Caki2 (cell line): ENCODE data around the gene EYA4. TPM values are rescaled to one million over a fixed set of nuclear protein-coding genes. Genes with fewer than 3 reads are reported as not detected.

Experiments
- DNase-seq: peaks from one replicate; pipeline ENCODE4 v3.0.0-alpha.2; 2015; ENCODE audit warnings: low read depth
- in situ Hi-C: cut with HindIII; loops from 2 replicates; pipeline ENCODE4 v1.10.0; 2016; ENCODE audit warnings: low sequenced_read_pairs, low pct_unique_long_range_greater_than_20kb, mixed read lengths
- total RNA-seq: library from RNA; depleted of rRNA; stranded (reverse); fragments of >200 nt; shearing (Covaris generic); gene quantifications from 2 replicates; pipeline ENCODE4 v1.2.3, GENCODE V29; 2014; ENCODE audit warnings: low replicate concordance

Gene EYA4
- total RNA-seq, 1 experiment from 2014 or later, result 0.17 TPM

DNA sequence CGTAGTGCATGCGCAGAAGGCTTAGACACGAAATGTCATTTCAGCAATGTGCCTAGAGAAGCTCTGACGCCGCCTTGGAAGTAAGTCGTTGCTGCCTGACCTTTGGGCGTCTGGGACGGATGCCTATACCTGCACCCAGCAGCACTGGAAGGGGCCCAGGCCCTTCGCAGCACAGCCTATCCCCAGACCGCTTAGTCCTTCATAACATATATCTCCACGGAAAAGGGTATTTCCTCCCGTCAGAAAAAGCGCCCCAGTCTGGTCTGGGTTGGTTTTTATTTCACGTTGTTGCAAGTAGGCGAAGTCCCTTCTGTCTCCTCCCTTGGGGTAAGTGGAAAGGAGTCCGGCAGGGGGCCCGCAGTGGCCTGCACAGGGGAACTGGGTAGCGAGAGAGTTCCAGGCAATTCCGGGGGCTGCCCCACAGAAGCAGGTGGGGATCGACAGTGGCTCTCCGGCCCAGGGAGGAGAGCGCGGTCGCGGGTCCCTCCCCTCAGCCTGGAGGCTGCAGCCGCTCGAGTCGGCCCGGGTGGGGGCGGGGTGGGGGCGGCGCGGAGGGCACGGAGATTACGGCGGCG is 559 bp upstream of the EYA4 start:
- in situ Hi-C loops, result no loop called here
- DNase-seq, result no peak

DNA sequence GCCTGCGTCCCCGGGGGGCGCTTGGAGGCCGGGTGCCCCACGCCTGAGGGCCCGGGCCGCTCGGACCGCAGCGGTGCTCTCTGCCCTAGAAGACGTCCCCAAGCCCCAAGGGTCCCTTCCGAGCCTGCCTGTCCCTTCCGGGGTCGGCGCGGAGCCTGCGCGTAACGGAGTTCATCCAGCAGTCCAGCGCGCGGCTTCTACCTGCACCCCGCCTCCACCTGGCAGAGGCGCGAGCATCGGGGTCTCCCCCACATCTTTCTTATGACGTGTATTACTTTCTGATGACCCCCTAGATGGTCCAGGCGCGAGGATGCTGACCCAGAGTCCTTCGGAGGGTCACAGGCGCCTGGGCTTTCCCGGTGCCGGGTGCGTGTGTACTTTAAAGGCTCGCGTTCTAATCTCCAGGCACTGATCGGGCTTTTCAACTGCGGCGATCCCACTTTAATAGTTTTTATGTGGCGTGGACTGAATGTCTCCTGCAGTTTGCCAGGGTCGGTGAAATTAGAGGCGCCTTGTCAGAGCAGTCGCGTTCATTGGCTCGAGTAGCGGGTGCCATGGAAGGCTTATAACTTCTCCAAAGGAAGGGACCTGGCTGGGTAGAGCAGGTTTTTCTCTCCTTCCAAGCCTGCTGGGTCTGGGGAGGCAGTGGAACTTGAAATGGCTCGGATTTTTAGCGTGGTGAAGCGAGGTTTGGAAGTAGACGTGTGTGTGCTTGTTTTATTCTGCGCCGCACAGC is 912 bp downstream of the EYA4 start:
- in situ Hi-C loops, result no loop called here
- peak; percentile 7 for DNase-seq

DNA sequence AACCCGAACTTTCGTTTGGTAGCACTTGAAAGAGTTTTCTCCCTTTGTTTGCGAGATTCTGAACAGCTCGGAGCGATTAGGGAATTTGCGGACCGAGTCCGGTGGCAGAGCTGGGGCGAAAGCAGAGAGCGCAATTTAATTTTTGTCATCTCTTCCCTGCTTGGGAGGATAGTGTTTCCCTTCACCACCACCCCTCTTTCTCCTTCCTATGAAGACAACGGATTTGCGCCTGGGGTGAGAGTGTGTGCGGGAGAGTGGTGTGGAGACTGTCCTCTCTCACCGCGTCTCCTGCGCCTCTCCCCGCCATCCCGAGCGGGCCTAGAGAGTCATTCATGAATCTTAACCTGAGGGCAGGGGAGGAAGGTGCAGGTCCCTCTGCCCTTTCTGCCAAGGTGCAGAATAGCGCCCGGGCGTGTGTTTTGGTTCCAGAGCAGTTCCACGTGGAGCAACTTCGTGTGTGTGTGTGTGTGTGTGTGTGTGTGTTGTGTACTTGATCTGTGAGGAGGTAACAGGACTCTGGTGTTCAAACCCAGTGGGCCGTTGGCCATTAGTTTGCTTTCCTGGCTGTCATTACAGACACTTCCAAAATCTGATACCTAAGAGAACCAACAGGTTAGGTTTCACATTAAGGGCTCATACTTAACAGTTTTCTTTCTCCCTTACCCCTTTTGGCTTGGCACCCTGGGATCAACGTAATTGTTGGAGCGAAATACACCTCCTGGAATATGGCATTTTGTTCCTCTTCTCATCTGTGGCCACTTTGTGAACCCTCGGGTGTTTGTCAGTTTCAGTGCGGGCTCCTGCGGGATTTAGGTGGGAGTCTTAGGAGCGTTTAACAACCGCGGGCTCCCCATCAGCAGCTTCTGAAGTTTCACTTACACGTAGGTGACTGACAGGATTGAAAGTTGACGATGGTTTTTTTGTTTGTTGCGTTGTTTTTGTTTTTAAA is 1.8 kb downstream of the EYA4 start:
- no peak for DNase-seq
- in situ Hi-C loops, result no loop called here

DNA sequence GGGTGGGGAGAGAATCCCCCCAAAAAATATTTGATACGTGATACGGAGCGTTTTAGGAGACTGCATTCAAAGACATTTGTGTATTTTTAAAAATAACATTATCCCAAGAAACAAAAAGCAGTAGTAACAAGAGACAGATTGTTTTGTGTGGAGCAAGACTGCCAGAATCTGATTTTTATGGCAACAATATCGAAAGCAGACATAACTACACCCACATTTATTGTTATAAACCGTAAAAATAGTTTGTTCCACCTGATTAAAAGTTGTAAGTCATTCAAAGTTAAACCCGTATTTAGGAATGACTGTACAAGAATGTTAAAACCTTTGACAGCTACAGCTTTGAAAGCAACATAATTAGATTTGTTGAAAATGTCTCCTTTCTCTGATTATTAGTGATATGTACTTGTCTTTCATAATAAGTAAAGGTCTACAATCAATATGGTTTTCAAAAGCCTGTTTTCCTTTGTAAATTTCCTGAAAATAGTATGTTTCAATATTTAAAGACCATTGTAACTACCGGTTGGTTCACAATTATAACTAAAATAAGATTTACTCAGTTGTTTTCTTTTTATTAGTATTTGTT is 2.7 kb downstream of the EYA4 start:
- DNase-seq, result no peak
- in situ Hi-C loops, result no loop called here

DNA sequence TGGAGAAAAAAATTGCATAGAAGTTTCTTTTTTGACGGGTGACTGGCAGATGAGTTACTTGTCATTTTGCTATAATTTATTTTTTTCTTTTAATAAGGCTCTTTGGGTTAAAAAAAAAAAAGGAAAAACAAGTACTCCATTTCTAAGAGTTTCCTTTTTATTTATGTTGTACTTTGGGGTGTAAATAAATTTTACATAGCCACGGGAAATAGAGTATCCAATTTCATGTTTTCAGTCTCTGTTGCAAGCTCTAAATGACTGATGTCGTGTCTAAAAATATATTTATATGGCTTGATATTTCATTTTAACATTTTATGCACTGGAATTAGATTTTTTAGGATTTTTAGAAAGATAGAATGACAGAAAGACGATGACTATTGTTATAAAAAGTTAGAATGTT is 3.4 kb downstream of the EYA4 start:
- in situ Hi-C loops, result no loop called here
- no peak for DNase-seq

DNA sequence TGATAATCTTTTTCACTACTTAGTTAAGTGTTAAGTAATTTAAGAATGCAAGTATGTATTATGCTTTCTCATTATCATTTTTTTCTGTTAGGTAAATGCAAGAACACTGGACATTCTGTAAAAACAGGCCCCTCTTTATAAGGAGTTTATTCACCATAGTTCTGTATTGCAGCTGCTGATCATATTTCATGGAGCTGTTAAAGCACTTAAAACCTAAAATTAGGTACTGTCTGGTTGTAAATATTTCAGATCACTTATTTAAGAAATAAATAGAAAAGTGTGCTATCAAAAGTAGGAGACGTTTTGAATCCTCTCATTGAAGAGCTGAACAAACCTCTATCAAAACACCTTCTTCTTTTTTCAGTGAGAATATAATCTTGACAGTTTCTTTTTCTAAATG is 3.9 kb downstream of the EYA4 start:
- DNase-seq, result no peak
- in situ Hi-C loops, result no loop called here

DNA sequence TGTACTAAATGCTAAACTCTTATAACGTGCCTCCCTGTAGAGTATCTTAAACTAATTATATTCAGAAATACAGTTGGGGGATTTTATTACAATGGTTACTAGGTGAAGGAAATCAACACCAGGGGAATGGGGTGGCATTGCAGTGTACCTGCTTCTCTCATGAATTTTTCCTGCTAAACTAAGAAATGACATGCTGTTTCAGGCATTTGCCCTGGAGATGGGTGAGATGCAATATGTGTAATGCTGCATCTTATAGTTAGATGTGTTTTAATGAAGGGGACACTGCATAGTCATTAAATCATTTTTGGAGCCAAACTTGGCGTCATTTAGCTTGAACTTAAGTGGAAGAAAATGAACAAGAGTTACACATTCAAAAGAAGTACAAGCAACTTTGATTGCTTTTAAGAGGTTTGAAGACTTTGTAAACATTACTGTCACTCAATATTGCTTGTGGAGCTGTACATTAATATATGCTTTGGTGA is 4.3 kb downstream of the EYA4 start:
- in situ Hi-C loops, result no loop called here

DNA sequence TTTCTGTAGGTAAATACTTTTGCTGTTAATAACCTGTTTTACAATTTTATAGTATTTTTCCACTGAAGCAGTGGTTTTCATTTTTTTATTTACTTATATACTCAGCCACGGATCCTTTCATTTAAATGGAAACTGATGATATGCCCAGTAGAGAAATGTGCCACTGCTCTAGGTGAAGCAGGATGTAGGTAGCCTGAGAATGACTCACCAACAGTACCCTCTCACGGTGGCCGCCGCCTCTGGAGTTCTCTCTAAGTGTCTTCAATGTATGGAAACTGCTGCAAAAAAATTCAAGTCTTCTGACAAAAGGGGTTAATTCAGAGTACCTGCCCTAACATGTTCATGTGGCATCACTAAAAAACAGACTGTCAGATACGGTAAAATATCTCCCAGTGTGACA is 6.4 kb downstream of the EYA4 start:
- in situ Hi-C loops, result no loop called here
- DNase-seq, result no peak

More for the DNA sequence above, 4.3 kb downstream of the EYA4 start:
- no peak for DNase-seq

DNA sequence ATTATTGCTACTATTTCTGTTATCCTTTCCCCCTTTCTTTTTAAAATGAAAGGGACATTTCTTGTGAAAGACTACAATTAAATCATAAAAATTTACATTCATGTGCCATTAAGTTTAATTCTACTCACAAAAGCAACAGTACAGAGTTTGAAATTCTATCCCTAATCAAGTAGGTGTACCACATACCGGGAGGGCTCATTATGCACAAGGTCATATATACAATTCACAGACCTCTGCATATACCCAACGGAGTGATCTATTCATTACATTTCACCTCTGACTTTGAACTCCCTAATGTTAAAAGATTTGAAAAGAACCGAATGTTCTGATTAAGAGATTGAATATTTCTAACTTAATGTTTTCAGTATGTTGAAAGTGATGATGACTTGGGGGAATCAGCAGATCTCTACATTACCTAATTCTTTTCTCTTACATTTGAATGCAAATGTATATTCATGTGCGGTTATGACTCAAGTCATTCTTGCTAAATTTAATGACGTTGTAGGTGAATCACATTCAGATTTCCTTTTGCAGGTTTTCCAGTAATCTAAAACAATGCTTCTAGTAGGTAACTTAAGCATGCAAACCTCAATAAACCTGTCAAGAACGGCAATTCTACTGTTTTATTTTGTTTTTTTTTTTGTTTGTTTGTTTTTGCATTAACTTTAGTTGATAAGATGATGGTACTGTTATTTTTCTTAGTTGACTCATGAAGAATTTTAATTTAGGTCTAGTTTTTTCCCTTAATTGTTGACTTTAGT is 7.3 kb downstream of the EYA4 start:
- in situ Hi-C loops, result no loop called here
- DNase-seq, result no peak

DNA sequence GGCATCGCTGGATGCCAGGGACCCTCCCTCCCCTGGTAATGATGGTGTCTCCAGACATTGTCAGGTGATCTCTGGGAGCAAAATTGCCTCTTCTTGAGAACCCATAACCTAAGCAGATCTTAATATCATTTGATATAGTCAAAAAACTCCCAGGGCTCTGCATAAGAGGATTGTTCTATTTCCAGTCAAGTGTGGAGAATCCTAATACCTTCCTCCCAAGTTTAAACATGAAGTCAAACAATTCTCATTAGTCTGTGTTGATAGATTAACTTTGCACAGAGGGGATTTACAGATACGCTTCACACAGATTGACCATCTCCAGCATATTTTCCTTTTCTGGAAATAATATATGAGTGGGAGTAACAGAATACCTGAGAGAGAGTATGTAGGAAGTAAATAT is 10.5 kb downstream of the EYA4 start:
- in situ Hi-C loops, result no loop called here
- no peak for DNase-seq

DNA sequence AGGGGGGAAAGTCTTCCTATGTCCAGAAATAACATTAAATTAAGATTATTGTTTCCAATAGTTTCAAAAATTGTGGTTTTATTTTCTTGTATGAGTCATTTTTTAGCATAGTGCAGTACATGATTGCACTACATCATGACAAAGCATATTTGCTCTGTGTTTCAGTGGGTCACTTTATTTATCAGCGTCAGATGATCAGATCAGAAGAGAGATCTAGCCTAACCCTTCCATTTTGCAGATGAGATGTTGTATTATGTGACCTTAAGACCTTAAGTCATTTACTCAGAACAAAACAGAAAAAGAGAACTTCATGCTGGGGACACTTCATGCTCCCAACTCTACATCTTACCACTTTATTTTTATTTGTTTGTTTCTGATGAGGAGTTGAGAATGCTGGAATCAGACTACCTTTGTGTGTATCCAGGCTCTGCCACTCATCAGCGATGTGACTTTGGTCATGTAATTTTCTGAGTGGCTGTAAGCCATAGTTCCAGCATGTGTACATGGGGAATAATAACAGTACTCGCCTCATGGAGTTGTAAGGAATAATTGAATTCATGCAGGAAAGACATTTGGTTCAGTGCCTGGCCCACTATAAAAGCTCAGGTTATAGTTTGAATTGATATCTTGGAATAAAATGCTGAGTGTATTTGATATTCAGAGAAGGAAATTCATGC is 13.5 kb downstream of the EYA4 start:
- in situ Hi-C loops, result no loop called here

DNA sequence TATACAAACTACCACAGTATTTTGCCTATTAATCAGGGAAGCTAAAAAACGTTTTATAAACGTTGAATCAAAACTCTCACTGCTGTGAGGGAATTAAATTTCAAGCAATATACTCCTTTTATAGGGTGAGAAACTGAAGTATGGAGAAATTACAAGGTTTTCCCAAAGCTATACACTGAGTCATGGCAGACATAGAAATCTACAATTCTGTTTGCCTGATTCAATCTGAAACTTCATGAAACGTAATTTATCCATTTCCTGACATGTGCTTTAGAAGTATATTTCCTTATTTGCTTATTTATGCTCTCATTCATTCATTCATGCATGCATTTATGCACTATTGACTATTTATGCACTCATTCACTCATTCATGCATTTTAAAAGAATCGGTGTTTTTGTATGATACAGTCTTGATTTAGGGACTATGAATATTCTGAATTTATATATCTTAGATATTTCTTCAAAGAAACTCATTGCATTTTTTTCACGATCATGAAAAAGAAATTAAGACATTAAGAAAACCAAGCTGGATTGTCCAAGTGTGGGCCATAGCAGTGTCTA is 16.5 kb downstream of the EYA4 start:
- in situ Hi-C loops, result no loop called here
- no peak for DNase-seq

More for the DNA sequence above, 13.5 kb downstream of the EYA4 start:
- DNase-seq, result peak; percentile 39

DNA sequence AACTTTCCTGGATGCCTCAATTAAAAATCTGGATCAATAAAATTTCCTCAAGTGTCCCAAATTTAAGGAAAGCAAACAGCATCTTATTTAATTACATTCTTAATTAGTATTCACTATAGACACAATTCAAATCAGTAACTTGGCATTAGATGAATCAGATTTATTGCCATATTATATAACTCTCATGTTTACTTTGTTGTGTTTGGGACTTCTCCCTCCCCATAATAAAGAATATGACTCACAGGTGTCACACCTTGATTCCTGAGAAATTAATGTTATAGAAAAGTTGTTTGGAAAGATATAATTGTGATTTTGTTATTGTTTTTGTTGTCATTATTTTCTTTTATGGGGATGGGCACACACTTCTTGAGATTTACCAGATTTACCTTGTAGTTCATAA is 18.4 kb downstream of the EYA4 start:
- DNase-seq, result no peak
- in situ Hi-C loops, result no loop called here

DNA sequence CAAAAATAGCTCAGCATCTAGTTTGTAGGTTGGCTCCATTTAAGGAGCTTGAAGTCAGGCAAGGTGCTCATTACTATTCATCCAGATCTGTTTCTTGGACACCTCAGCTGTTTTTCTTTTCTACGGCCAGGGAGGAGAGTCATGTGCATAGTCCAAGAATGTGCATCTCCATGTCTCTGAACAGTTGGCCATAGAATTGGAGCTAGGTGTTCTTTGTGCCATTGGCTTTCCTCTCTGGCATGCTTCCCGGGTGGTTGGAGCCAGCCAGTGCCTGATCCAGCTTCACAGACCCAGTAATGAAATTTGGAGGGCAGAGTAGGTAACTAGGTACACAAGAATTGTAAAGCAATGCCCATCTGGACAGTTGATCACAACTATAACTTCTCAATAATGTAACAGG is 21.6 kb downstream of the EYA4 start:
- DNase-seq, result no peak
- in situ Hi-C loops, result no loop called here

DNA sequence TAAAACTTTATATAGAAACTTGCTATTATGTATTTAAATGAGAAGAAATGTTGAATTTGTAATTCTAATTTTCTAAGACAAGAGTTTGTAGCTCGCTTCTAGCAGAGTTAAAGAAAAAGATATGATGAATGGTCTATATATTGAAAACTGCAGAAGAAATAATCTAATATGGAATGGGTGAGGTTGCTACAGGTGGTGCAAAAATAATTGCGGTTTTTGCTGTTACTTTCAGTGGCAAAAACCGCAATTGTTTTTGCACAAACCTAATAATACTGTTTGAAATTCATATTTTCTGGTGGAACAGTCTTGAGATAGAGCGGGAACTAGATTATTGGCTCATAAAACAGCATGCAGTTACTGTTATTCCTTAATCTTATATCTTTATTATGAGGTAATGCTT is 23.9 kb downstream of the EYA4 start:
- in situ Hi-C loops, result no loop called here
- no peak for DNase-seq

DNA sequence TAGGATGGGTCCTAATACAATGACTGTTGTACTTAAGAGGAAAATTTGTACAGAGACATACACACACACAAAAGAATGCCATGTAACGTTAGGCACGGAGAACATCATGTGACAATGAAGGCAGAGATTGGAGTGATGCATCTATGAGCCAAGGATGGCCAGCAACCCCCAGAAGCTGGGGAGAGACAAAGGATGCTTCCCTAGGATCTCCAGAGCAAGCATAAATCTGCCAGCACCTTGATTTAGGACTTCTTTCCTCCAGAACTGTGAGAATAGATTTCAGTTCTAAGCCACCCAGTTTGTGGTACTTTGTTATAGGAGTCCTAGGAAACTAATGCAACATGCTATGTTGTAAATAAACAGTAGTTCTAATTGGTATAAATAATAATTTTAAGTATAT is 25.0 kb downstream of the EYA4 start:
- in situ Hi-C loops, result no loop called here
- DNase-seq, result no peak

DNA sequence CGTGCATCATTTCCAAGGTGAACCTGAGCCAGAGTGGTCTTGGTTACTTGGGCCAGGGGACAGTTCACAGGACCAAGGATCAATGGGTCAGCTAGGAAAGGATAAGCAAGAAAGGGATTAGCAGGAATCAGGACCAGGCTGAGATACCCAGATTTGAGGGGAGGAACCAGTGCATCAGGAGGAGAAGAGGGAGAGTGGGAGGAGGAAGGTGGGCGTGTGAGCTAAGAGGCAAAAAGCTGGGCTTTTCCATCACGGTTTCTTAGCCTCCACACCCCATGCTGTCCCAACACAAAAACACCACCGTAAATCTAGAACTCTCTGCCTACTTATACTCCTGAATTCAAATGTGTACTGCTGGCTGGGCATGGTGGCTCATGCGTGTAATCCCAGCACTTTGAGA is 27.5 kb downstream of the EYA4 start:
- no peak for DNase-seq
- in situ Hi-C loops, result no loop called here
